SKM-1 treated with dmso at 0.1 percent for 144 hours (cell line): ENCODE measurements around the gene IGSF23.
A peak's percentile ranks its signal among the peaks of the same experiment; 100 is the strongest.
"Not testable (repeated sequence)": the region's sequence is repeated elsewhere in the genome, so short reads cannot be mapped to it uniquely, and the experiment has no call there.

Source experiments
- DNase-seq: peaks from one replicate; lab custom pipeline; 2025; ENCODE audit not compliant: unreplicated experiment; lab: John Stamatoyannopoulos, UW

IGSF23 gene

DNA sequence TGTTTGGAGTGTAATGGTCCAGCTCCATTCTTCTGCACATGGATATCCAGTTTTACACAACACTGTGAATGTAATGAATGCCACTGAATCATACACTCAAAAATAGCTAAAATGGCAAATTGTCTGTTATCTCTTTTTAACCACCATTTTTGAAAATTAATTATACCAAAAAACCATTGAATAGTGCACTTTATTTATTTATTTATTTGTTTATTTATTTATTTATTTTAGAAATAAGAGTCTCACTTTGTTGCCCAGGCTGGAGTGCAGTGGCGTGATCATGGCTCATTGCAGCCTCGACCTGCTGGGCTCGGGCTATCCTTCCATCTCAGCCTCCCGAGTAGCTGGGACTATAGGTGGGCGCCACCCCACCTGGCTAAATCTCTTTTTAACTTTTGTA, 50.6 kb downstream of the IGSF23 start:
- no peak for DNase-seq

DNA sequence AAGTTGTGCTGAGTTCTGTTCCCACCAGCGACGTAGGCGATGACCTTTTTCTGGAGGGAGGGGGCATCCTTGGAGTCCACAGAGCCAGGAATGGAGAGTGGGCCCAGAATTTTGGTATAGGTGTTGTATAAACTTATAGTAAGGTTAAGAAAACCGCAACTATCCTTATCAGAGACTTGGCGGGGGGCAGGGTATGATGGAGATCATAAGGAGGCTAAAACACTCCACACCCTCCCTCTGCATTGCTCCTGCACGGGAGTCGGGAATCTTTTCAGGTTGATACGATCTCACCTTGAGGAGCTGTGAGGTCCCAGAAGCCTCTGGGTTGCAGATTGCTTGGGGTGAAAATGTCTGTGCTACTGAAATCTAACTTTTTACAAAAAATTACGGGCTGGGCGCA, 51.6 kb downstream of the IGSF23 start:
- DNase-seq: no peak

DNA sequence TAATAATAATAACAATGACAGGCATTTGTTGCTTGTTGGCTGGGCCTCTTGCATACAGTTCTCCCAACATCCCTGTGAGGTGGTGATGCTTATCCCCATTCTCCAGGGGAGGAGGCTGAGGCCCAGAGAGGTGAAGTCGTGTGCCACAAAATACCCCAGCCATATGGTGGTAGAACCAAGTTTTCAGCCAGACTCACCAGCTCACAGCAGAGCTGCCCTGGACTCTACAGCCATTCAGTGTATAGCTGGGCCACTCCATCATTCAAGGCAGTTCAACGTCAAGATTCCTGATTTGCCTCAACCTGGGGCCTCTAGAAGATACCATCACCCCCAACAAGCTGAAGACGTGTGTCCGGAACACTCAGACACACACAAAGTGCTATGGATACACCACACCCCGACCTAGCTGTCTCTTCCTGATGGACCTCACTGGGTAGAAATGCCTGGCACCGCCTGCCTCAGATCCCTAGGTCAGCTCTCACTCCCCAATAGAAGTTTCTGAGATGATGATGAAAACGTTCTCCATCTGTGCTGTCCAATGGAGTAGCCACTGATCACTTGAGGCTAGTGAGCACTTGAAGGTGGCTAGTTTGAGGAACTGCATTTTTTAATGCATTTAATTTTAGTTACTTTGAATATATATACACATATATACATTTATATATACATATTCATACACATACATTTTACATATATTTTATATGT, 53.6 kb downstream of the IGSF23 start:
- DNase-seq: no peak

DNA sequence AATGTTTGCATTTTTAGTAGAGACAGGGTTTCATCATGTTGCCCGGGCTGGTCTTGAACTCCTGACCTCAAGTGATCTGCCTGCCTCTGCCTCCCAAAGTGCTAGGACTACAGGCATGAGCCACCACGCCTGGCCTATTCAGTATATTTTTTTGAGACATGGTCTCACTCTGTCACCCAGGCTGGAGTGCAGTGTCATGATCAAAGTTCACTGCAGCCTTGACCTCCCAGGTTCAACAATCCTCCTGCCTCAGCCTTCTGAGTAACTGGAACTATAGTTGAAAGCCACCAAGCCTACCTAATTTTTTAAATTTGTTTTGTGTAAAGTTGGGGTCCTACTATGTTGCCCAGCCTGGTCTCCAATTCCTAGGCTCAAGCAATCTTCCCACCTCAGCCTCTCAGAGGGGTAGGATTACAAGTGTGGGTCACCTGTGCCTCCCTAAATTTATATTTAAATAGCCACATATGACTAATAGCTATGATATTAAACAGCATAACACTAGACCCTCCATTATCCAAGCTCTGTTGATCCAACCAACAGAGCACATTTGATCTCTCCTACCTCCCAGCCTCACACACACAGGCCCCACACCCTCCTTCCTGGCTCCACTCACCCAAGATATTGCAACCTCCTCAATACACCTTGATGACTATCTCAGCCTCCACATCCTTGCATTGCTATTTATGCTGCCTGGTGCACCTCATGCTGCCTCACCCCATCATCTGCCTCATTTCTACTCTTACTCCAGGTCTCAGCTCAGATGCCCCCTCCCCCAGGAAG, 55.8 kb downstream of the IGSF23 start:
- no peak for DNase-seq

DNA sequence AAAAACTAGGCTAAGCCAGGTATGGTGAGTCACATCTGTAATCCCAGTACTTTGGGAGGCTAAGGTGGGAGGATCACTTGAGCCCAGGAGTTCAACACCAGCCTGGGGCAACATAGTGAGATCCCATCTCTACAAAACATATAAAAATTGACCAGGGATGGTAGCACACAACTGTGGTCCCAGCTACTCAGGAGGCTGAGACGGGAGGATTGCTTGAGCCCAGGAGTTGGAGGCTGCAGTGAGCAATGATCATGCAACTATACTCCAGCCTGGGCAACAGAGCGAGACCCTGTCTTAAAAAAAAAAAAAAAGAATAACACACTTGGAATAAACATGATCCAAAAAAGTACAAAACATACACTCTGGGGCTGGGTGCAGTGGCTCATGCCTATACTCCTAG, 56.7 kb downstream of the IGSF23 start:
- not testable (repeated sequence) for DNase-seq

DNA sequence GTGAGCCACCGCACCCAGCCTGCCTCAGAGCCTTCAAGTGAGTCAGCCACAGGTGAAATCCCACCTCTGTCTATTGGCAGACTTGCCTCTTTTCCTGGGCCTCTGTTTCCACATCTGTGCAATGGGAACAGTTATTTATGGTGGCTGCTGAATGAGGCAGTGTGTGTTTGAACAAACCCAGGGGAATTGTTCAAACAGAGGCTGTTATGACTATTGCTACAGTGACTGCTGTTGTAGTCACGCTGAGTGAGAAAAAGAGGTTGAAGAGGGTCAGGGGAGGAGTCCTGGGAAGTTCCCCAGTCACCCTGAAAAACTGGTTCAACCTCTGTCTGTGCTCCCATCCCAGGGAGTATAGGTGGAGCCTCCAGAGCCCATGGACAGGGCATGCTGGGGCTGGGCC, 58.0 kb downstream of the IGSF23 start, which contains the start of gene CEACAM19:
TSS of gene CEACAM19 (plus strand) at position 83 of the 400 bp plus-strand sequence. CDS start 450 bp downstream, outside the sequence.
- DNase-seq: no peak

DNA sequence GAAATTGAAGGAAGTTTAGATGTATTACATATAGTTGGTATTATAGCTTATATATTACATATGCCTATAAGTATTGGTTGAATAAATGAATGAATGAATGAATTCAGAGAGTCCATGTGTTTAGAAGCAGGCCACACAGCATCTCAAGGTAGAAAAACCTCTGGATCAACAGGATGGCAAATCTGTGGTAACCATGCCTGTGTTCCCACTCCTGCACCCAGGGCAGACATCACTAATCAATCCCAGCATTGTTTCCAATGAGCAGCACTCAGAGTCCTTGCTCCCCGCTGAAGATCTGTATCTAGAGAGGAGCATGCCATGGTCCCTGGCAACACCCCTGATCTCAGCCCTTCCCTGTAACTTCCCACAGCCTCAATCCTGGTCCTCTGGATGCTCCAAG, 58.9 kb downstream of the IGSF23 start:
- no peak for DNase-seq

DNA sequence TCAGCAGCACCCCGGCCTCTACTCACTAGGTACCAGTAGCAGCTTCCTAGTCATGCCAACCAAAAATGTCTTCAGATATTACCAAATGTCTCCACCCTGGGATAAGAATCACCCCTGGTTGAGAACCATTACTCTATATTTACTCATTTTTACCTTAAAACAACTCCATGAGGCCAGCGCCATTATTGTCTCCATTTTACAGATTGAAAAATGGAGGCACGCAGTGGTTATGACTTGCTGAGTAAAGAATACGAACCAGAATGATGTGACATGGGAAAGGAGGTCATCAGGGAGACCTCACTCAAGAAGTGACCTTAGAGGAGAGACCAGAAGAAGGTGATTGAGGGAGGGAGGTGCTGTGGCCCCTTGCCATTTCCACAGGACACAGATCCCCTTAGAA, 60.1 kb downstream of the IGSF23 start:
- DNase-seq: no peak

DNA sequence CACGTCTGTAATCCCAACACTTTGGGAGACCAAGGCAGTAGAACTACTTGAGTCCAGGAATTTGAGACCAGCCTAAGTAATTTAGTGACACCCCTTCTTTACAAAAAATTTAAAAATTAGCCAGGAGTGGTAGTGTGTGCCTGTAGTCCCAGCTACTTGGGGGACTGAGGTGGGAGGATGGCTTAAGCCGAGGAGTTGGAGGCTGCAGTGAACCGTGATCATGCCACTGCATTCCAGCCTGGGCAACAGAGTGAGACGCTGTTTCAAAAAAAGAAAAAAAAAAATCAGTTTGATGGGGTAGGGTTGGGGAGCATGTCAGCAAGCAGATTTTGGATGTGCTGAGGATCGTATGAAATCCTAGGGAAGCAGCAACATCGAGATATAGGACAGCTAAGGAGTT, 62.2 kb downstream of the IGSF23 start:
- DNase-seq: no peak

DNA sequence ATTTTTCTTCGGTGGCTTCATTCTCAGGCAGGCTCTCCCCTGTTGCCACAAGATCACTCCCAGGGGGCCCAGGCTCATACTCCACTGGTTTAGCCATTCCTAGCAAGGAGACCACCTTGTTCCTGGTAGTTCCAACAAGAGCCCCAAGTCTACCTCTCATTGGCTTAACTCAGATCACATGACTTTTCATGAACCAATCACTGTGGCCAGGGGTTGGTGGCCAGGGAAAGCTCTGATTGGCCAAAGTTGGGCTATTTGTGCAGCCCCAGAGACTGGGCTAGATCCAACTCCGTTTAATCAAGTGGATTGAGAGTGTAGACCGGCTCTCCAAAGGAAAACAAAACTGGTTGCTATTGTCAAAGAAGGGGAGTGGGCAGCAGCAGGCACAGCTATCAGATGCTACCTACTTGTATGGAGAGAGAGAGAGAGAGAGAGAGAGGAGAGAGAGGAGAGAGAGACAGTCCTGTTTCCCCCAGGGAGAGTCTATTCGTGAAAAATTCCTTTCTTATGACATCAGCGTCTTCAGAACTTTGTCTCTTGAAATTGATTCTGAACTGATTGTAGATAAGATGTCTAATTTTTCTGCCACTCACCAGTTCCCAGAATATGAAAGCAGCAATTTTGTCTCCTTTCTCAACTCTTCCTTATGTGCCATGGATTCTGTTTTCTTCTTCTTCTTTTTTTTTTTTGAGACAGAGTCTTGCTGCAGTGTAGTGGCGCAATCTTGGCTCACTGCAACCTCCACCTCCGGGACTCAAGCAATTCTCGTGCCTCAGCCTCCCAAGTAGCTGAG, 63.9 kb downstream of the IGSF23 start:
- DNase-seq: peak; percentile 11

DNA sequence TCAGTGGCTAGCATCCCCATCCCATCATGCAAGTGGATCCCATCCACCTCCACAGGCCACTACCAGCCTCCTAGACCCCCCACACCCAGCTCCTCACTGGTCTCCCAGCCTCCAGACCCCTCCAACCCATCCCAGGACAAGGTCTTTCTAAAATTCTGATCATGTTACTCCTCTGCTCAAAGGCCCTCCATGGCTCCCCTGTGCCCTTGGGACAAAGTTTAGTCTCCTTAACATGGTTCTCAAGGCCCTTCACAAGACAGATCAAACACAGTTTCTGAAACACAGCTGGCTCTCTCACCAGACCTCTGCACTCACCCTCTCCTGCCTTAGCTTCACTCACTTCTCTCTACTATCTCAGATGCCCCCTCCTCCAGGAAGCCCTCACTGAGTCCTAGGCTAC, 67.2 kb downstream of the IGSF23 start:
- no peak for DNase-seq

DNA sequence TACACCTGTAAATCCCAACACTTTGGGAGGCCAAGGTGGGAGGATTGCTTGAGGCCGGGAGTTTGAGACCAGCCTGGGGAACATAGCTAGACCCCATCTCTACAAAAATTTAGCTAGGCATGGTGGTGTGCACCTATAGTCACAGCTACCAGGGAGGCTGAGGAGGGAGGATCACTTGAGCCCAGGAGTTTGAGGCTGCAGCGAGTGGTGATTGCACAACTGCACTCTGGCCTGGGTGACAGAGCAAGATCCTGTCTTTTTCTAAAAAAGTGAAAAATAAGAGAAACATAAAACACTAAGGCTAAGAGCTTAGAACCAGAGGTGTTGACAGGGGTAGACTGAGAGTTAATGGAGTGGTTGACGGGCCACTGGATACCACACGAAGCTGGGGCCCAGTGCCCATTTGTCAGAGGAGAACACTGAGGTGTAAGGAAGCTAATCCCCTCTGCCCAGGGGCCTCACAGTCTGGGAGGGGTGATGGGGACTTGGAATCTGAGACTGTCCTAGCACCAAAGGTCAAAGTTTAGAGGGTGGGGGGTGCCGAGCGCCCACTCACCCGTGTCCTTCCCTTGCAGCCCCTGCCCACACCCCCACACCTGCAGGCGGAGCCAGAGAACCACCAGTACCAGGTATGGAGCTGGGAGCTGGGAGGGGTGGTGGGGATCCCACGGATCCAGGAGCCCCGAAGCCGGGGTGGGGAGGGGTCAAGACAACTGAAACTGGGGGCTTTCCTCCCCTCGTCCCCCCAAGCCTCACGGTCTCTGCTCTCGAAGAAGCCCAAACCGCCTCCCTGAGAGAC, 68.8 kb downstream of the IGSF23 start:
- no peak for DNase-seq

DNA sequence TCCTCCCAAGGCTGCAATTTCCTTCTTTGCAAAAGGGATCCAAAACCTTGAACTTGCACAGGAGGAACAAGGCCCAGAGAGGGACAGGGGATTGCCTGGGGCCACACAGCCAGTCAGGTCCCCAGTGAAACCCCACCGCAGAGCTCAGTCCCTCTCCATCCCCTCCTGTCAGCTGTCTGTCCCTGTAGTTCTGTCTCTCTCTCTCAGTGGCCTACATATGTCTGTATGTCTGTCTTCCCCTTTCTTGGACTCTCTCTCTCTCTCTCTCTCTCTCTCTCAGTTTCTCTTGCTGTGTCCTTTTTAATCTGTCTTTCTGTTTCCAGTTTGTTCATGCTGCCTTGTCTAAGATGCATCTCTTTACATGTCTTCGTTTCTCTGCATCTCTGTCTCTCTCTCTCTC, 69.4 kb downstream of the IGSF23 start:
- no peak for DNase-seq

DNA sequence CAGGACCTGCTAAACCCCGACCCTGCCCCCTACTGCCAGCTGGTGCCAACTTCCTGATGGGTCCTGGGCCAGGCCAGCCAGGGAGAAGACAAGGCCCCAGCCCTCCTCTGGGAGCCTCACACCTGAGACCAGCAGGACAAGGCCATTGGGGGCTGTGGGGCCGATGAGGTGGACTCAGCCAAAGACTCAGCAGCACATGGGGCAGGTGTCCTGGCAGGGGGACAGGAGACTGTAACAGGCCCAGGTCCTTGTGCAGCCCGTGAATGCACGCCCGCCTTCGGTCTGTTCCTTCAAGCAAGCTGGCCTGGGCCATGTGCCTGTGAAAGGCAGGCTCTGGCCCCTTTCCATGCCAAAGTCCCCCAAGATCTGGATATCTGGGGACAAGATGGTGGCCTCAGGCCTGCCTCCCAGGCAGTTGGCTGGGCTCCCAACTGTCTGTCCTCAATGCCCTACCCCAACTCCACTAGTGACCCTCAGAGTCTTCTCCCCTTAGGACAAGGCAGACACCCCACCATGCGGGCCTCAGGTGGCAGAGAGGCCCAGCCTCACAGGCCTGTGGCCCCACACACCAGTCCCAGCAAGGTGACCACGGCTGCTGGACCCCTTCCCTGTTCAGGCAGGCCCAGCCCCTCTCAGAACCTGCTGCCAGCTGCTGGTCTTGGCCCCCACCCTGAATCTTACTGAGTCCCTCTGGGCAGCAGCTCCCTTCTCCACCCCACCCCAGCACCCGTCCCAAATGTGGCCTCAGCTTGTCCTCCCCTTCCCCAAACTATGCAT, 70.3 kb downstream of the IGSF23 start:
- no peak for DNase-seq

DNA sequence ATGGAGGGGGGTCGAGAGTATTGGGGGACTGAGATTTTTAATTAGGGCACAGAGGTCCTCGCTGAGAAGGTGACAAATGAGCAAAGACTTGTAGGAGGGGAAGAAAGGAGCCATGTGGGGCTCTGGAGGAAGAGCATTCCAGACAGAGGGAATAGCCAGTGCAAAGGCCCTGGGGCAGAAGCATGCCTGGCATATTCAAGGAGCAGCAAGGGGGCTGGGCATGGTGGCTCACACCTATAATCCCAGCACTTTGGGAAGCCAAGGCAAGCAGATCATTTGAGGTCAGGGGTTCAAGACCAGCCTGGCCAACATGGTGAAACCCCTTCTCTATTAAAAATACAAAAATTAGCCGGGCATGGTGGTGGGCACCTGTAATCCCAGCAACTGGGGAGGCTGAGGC, 71.0 kb downstream of the IGSF23 start:
- DNase-seq: not testable (repeated sequence)

DNA sequence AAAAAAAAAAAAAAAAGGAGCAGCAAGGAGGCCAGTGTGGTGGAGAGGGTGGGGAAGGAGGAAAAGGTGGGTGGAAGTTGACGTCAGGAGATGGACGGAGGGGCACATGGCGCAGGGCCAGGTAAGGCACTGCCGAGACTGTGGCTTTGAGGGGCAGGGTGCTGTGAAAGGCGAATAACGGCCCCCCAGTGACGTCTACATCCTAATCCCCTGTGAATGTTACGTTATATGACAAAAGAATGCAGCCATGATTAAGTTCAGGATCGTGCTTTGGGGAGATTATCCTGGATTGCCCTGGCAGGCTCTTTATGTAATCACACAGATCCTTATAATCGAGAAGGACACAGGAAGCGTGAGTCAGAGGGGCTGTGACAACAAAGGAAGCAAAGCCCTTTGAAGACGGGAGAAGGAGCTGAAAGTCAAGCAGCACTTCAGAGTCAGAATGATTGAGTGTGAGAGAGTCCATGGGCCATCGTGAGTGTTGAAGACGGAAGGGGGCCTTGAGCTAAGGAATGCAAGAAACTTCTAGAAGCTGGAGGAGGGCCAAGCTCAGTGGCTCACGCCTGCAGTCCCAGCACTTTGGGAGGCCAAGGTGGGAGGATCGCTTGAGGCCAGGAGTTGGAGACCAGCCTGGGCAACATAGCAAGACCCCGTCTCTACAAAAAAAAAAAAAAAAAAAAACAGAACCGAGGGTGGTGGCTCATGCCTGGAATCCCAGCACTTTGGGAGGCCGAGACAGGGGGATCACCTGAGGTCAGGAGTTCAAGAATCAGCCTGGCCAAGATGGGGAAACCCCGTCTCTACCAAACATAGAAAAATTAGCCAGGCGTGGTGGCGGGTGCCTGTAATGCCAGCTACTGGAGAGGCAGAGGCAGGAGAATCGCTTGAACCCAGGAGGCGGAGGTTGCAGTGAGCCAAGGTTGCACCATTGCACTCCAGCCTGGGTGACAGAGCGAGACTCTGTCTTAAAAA, 71.8 kb downstream of the IGSF23 start:
- DNase-seq: no peak

DNA sequence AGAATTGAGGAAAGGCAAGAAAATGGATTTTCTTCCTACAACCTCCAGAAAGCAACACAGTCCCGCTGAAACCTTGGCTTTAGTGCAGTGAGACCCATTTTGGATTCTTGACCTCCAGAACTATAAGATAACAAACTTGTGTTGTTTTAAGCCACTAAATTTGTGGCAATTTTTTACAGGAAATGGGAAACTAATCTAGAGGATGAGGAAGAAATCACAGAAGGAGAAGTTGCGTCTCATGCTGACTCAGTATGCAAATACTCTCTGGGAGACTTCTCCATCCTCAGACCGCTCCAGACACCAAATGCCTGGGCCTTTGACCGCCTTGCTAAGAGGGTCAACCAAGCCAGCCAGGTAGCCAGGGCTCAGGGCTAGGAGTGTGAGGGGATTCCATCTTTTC, 72.5 kb downstream of the IGSF23 start:
- DNase-seq: peak; percentile 19
